Left ventricle myocardium superior (tissue), 1 donor: Measurements from ENCODE around the gene PTPRN2. TPM values are rescaled to one million over a fixed set of nuclear protein-coding genes. Genes with fewer than 3 reads are reported as not detected.

Experiments
- ATAC-seq: fragments of 200-7000 bp; cut with Tn5 transposase; one replicate; pipeline ENCODE4 v1.9.1; 2020; ENCODE audit warnings: mild to moderate bottlenecking, moderate library complexity
- DNase-seq: peaks from one replicate; pipeline ENCODE4 v3.0.0-alpha.2; 2020
- intact Hi-C: fragments of 100-400 bp; cut with micrococcal nuclease; formaldehyde crosslinking; loops from one replicate; pipeline ENCODE4 v1.11.0; 2022
- total RNA-seq: library from RNA; stranded (reverse); fragmentation: NEBNext Ultra II Directional; extraction: Animal tissue kit (Norgen Biotek cat#: 25700); gene quantifications from one replicate; pipeline ENCODE4 v1.2.1, GENCODE V29; 2021
- donor health status: DM: no; HTN: yes; CAD: no; lungs with severe emphysema.

The PTPRN2 gene
- total RNA-seq, 1 donor from 2014 or later, result 1.3 TPM

DNA sequence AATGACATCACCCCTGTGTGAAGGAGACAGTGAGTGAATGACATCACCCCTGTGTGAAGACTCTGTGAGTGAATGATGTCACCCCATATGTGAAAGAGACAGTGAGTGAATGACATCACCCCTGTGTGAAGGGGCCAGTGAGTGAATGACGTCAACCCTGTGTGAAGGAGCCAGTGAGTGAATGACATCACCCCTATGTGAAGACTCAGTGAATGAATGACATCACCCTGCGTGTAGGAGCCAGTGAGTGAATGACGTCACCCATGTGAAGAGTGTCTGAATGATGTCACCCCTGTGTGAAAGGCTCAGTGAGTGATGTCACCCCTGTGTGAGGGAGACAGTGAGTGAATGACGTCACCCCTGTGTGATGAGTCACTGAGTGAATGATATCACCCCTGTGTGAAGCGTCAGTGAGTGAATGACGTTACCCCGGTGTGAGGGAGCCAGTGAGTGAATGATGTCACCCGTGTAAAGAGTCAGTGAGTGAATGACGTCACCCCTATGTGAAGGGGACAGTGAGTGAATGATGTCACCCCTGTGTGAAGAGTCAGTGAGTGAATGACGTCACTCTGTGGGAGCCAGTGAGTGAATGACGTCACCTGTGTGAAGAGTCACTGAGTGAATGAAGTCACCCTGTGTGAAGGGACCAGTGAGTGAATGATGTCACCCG lies 478.1 kb downstream of the PTPRN2 start:
- ATAC-seq, result no peak
- DNase-seq, result no peak
- intact Hi-C loops, result no loop called here

DNA sequence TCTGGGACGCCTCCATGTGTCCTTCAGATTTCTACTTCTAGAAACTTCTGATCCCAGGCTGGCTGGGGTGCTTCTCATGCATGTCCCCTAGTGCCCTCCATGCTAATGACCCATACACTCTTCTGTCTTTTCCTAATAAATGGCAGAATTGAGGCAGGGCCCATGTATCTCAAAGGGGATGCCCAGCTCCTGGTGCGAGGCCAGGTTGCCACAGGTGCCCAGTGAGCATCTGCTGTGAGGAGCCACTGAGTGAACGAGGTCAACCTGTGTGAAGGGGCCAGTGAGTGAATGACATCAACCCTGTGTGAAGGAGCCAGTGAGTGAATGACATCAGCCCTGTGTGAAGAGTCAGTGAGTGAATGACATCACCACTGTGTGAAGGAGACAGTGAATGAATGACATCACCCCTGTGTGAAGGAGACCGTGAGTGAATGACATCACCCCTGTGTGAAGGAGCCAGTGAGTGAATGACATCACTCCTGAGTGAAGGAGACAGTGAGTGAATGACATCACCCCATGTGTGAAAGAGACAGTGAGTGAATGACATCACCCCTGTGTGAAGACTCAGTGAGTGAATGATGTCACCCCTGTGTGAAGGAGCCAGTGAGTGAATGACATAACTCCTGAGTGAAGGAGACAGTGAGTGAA lies 478.9 kb downstream of the PTPRN2 start:
- intact Hi-C loops, result no loop called here
- ATAC-seq, result no peak
- no peak for DNase-seq

DNA sequence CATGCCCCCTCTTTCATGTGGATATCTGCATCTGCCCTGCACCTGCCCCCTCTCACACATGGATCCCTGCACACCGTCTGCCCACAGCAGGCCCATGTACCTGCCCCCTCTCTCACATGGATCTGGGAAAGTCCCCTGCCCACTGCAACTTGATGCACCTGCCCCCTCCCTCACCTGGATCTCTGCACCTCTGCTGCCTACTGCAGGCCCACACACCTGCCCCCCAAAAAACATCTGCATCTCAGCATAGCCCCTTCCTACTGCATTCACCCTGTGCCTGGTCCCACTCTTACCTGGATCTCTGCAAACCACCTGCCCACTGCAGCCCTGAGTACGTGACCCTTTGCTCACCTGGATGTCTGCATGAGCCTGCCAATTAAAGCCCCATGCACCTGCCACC lies 479.8 kb downstream of the PTPRN2 start:
- ATAC-seq (no peak), DNase-seq (no peak)
- intact Hi-C loops, result no loop called here

DNA sequence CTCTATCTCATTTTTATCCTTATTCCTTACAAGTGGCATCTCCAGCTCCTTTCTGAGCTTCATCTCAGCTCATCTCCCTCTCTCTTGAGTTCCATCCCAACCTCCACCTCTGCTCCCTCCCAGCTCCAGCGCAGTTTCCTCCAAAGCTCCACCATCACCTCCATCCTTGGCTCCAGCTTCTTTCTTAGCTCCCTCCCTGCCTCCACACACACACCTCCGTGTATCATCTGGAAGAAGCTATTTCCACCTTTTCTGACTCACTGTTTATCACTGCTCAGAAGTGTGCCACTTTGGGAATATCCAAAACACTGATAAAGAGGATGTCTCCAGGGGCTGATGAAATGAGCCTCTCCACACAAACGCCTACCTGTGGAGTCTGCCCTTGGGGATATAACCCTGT lies 481.4 kb downstream of the PTPRN2 start:
- DNase-seq (no peak), ATAC-seq (no peak)
- intact Hi-C loops, result no loop called here

DNA sequence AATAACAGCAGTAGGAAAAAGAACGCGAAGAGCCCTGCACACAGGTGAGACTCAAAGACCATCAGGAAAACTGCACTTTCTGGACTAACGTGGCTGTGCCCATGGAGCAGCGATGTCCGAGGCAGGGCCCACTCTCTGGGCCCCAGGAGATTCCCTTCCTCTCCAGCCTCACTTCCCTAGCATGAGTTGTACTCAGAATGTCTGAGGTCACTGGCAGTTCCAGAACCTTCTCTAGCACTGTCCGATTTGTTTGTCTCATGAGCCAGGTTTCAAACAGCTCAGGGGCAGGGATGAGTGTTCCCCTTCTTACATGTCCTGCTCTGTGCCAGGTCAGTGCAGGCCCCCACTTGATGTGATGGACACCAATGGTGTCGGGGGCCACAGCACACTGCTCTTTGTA lies 484.2 kb downstream of the PTPRN2 start:
- no peak for ATAC-seq
- no peak for DNase-seq
- intact Hi-C loops, result no loop called here

DNA sequence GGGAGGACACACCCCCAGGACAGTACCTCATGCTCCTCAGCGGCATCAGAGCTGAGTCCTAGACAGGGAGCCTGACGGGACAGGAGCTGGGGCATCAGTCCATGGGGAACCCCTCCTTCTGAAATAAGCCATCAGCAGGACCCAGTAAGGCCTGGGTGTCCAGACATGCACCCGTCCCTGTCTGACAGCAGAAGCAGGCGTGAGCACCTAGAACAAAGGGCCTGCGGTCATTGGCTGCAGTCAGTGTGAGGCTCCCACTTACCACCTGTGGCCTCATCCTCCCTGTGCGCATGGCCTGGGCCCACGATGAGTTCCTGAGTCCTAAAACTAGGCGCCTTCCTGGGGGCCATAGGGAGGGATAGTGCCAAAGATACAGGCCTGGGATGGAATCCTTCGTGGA lies 484.7 kb downstream of the PTPRN2 start:
- no peak for DNase-seq
- intact Hi-C loops, result no loop called here
- no peak for ATAC-seq

DNA sequence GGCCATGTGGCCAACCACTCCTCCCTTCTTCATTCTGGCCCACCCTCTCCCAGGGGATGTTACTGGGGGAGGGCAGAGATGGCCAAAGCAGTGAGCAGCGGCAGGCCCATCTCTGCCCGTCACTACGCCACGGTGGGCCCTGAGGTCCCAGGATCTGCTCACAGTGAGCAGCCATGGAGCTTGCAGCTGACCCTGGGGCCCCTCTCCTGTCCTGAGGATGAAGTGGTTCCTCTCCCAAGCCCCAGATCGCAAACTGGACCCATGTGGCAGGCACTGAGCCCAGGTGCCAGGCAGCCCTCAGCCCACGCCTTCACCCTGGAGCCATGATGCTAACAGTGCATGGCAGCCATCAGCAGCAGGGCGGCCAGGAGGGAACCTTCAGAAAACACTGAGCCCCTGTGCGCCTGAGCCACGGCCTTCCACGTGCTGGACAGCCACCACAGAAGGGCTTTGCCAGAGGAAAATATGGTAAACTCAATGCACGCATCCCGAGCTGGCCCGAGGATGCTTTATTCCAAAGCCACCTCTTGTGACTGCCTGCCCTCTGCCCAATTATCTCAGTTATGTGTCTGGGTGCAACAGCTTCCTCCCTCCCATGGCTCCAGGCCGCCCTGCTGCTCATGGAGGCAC lies 485.7 kb downstream of the PTPRN2 start:
- no peak for ATAC-seq
- intact Hi-C loops, result no loop called here
- no peak for DNase-seq

DNA sequence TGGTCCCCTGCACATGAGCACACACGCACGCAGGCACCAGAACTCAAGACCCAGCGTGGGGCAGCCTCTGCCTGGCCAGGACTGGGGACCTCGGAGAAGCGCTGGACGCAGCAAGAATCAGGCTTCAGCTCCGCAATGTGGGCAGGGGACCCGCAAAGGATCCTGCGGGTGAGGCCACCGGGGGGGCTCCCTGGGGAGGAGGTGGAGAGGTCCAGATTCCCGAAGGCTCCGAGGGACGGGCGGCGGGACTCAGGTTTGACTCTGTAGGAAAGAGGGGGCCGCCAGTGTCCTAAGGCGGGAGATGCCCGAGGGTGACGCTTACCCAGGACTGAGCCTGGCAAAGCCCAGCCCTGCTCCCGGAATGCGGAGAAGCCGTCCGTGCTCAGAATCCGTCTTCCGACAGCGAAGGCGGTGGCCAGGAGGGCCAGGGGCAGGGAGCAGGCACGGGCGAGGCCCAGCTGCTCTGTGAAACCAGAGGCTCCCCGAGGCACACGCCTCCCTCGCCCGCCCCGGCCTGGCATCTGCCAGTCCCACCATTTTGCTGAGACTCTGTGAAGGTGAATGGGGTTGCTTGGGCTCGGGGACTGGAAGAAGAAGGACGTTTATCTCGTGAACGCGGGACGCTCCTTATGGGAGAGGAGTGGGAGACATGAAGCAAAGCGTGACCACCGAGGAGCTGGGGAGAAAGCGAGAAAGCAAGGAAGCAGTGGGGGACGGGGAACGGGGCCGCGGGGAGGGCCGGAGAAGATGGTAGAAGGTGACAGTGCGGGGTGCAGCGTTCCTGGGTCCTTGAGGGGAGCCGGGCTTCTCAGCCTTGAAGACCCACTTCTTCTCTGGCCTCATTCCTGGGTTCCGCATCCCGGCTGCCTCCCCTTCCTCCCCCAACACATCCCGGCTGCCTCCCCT lies 489.2 kb downstream of the PTPRN2 start:
- no peak for ATAC-seq
- intact Hi-C loops, result no loop called here
- no peak for DNase-seq

DNA sequence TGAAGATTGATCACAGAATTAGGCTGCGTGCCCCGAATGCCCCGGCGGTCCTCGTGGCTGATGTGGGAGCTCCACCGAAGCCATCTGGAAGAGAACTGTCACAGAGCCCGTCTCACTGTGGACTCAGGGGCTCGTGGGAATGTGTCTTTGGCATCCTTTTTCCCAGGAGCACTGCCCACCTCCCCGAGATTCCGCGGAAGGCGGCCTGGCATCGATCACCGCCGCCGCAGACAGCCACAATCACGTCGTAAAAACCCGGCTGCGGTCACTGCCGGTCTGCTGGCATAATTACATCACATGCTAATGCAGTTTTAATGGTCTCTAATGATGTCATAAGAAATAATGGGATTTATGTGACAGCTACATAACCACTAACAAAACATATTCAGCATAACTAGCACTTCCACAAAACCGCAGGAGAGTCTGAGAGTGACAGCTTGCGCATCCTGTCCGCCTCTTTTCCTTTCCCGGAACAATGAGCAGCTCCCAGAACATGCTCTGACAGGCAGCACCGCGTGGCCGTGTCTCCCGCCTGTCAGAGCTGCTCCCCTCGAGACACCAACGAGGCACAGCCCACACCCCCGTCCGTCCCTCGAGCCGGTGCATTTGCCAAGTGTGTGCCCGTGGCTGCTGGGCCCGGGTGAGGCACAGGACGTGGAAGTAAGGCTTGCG lies 490.0 kb downstream of the PTPRN2 start:
- intact Hi-C loops, result no loop called here
- no peak for ATAC-seq
- no peak for DNase-seq

DNA sequence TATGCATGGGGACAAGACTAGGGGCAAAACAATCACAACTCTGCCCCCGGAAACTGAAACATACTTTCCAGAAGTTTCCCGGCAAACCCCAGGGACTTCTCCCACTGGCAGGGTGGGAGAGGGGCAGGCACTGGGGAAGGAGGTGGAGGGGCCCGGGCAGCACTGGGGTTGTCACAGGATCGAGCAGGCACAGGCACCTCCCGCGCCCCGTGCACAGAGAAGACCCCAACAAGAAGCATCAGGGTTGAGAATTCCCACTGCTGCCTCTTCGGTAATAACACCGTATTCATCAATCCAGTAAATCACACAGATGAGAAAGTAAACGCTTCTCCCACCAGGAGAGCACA lies 490.5 kb downstream of the PTPRN2 start:
- ATAC-seq, result no peak
- DNase-seq, result no peak
- intact Hi-C loops, result no loop called here

DNA sequence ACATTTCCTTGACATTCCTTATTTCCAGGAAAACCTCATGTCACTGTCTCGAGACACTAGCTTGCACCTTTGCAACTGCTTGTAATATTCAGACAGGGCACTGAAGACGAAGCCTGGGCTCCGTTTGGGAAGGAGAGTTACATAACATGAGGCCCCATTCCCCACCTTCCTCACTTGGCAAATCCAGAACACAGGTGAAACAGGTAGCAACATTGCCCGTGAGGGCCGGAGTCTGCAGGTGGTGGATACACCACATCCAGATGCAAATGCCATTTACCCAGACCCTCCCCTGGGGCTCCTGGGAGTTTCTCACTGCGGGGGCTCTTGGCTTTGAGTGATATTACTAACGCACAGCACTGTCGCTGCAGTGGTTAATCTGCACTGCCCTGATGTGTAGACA lies 491.0 kb downstream of the PTPRN2 start:
- no peak for ATAC-seq
- intact Hi-C loops, result no loop called here
- no peak for DNase-seq

DNA sequence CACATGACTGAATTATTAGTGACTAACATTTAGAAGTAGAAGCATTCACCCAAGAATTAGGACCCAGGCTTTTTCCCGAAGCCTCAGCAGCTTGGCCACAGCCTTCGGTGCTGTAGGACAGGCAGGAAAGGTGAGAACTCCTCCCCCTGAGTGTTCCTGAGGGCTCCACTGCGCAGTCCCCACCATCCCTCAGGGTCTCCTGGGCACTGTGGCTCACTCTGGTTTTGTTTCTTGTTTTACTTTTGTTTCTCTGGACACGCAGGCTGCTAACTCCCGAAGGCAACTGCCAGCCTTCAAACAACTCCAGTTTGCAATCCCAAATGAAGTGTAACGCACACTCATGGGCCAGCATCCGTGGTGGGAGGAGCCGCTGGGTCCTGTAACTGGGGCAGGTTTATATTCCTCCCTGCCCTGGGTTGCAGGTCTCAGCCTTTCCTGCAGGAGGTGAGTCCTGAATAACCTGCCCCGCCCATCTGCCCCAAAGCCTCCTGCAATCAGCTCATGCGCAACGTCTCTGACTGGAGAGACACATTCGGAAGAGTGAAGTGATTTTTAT lies 492.9 kb downstream of the PTPRN2 start:
- ATAC-seq, result no peak
- intact Hi-C loops, result no loop called here
- DNase-seq, result no peak

DNA sequence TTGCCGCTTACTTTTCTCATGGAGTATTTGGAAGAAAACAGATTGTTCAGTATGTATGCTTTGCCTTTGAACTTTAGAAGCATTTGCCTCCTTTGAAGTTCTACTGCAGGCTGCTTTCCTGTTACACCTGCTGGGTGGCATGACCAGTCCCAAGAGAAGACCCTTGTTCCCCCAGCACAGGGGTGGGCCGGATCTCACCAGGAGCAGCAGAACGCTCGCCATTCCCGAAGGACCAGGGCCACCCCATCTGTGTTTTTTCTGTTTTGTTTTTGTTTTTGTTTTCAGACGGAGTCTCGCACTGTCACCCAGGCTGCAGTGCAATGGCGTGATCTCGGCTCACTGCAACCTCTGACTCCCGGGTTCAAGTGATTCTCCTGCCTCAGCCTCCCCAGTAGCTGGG lies 493.6 kb downstream of the PTPRN2 start:
- ATAC-seq (no peak), DNase-seq (no peak)
- intact Hi-C loops, result no loop called here

DNA sequence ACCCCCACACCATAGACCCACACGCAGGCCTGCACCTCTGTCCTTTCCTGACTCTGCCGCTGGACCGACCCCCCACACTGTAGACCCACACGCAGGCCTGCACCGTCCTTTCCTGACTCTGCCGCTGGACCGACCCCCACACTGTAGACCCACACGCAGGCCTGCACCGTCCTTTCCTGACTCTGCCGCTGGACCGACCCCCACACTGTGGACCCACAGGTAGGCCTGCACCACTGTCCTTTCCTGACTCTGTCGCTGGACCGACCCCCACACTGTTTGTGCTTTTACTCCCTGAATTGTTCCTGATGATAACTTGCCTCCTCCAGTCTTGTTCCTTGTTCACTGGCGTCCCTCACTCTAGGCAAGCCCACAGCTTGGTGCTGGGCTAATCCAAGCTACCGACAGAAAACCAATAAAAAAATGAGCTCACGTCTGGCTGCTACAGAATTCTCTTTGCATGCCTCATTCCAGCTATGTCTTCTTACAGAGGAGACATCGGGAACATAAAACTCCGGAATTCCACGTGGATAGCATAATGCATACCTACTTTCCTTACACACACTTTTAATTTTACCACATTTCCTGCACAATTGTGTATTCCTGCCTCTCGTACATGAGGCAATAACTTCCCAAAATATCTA lies 494.3 kb downstream of the PTPRN2 start:
- intact Hi-C loops, result no loop called here
- DNase-seq (no peak), ATAC-seq (no peak)

DNA sequence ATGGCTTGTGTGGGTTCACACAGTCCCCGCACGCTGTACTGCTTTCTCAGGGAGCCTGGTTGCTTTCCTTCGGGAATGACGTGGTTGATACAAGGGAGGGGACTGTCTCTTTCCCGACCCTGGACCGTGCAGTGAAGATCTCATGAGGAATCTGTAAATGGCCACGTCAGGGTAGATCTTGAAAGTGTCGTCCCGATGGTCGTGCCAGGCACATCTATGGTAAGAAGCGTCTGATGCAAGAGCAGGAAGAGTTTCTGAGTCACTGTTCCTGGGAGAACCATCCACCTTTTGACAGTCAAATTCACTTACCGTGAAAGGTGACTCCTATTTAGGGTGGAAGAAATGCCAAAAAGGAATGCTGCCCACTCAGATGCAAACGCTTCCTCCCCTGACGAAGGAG lies 500.4 kb downstream of the PTPRN2 start:
- ATAC-seq, result no peak
- intact Hi-C loops, result no loop called here
- no peak for DNase-seq

DNA sequence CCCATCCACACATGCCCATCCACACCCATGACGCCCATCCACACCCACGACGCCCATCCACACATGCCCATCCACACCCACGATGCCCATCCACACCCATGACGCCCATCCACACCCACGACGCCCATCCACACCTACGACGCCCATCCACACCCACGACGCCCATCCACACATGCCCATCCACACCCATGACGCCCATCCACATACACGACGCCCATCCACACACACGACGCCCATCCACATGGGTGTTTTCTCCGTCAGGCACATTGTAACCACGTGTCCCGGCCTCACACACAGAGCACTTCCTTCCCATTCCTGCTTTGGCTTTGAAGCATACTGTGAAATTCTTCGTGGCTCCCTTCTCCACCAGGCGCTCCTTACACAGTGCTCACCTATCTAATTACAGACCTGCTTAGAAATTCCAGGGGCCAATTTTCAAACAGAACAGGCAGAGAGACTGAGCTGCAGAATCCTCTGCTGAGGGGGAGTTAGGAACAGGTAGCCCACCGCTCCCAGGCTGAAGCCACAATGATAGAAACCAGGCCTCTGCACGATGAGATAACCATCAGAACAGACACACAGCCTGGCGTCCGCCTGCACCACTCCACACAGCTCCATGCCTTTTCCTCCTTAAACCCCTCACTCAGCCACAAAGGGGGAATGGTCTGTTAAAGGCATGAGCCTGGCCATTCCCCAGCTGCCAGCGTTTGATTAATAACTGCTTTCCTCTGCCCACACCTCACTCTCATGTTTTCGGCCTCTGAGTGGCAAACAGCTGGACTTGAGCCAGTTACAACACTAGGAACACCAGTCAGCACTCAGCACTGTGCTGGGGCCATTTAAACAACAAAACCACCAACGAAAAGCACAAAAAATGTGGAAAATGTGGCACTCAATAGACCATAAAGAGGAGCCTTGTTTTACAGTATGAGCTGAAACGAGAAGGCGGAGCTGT lies 501.6 kb downstream of the PTPRN2 start:
- ATAC-seq (no peak), DNase-seq (no peak)
- intact Hi-C loops, result no loop called here

DNA sequence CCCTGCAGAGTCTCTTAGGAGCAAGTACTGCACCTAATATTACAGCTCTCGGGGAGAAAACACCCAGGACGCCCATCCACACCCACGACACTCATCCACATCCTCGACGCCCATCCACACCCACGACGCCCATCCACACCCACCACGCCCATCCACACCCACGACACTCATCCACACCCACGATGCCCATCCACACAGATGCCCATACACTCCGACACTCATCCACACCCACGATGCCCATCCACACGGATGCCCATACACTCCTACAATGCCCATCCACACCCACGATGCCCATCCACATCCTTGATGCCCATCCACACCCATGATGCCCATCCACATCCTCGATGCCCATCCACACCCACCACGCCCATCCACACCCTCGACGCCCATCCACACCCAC lies 503.1 kb downstream of the PTPRN2 start:
- intact Hi-C loops, result no loop called here
- no peak for DNase-seq
- ATAC-seq, result no peak
